HUDEP-2 (cell line): ENCODE data around the gene TTR.

Source experiments
- DNase-seq, 76 experiments: peaks; one replicate each; lab custom pipeline; 2025; ENCODE audit not compliant: unreplicated experiment in 76 of 76; lab: John Stamatoyannopoulos, UW

Gene TTR

DNA sequence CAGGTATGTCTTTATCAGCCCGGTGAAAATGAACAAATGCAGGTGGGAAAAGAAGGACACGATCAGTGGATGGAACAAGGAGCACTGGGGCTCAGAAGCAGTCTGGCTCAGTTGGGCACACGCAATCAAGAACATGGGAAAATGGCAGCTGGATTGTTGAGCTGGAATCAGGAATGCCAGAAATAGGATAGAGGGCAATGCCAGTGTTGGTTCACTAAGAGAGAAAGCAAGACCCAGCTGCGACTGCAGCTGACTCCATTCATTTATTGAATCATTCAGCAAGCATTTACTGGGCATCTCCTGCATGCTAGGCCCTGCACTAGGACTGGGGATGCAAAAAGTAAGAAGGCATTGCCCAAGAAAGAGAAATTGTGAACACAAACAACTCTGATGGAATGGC, 13.6 kb upstream of the TTR start:
- DNase-seq: no peak

DNA sequence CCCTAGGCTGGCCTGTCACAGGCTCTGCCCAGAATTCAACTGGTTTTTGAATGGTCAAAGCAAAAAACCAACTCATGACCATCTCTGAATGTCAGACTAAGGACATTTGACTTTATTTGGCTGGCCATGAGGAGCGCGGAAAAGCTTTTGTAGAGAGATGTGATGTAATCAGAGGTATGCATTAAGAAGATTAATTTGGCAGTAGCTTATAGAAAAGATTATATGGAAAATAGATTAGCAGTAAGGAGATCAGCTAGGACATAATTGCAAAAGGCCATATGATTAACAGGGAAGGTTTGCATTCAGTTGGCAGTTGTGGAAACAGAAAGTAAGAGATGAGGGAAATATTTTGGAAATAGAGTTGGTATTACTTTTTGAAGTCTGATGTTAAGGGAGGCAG, 12.3 kb upstream of the TTR start:
- no peak for DNase-seq

DNA sequence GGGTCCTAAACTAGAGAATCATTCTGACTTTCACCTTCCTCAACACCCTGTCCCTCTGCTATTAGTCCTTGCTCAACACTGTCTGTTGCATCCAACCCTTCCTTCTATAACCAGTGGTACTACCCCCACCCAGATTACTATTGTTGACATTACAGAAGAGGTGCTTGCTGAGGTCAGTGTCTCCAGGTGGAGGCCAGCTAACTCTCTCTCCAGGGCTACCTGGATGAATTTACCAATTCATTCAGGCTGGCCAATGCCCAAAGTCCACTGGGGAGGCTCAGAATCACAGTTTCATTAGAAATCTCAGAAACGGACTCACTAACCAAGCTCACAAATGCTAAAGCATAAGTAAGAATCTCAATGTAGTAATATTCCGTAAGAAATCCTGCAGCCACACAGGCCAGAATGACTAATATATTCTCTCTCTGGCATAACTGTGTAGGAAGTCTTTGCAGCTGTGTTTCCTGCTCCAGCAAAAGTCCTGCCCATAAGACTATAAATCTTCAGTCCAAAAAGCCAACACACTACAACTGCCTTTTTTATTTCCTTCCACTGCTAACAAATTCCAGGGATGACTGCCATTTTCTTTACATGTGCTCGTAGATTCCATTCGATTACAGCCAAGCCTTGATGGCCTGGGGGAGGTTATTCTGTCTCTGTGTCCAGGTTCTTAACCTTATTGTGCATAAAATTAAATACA, 10.0 kb upstream of the TTR start:
- DNase-seq: no peak

DNA sequence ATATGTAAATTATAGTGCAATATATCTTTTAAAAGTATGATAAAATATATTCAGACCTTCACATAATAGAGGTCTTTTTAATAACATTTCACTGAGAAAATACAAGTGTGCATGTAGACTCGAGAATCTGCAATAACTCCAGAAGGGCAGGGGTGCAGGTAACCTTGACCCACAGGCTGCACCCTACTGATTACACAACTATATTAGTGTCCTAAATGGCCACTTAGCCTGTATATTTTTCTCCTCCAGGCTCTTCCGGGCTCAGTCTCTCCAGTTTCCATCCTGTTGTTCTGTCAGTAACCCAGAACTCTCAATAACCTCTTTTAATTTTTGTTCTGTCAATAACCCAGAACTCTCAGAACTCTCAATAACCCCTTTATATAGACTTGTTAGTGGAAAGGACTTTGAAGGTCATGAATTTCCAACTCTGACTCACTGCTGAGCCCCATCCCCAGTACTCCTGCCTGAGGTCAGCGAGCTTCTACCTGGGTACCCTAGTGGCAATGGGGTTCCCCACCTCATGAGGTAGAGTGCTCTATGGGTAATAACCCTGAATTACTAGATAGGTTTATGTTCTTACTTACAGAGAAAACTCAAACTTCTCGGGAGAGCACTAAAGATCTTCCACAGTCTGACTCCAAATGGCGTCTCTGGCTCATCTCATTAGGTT, 8.4 kb upstream of the TTR start:
- no peak for DNase-seq

DNA sequence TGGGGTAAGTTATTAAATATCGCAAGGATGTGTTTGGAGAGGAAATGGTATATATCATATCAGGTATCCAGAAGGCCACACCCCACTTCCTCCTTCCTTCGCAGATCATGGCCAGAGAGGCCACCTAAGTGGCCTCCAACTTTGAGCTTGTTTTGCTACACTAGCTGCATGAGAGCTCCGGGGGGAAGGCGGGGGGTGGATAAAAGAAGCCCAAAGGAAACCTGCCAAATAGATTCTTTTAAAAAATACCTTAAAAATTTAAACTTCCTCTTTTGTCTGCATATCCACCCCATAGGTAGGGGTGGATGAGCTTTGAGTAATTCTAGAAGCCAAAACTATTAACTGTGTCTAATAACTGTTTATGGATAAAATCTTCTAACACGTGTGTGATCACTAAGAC, 5.7 kb upstream of the TTR start:
- no peak for DNase-seq

DNA sequence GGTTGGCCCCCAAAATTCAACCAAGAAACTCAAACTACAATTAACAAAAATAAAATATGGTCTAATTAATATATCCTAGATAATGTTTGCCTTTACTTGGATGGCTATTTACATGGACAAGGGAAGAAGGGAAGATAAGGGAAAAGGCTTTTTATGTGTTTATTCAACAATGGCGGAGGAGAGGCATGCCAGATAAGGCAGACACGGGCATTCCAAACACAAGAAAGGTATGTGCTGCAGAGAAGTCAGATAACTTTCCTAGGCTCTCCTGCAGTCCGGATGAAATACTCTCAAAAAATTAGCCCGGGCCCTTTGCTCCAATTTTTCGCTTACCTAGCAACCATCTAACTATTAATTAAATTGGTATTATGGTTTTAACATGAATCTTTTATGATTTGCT, 5.1 kb upstream of the TTR start:
- DNase-seq: no peak

DNA sequence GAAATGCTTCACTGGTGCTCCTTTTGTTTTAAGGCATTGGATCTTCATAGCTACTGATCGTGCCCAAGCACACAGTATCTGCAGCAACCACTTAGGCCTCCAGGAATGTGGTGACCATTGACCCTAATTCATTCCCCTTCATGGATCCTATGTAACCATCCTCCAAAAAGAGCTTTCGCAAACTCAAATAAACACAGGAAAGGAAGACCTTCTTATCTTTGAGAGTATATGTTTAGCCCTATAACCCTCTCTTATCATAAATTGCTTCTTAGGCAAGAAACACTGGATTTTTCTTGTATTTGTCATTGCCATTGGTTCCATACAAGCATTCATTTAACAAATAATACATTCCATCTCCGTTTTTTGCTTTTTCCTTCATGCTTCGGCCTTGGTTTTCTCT, 4.1 kb upstream of the TTR start:
- DNase-seq: no peak

DNA sequence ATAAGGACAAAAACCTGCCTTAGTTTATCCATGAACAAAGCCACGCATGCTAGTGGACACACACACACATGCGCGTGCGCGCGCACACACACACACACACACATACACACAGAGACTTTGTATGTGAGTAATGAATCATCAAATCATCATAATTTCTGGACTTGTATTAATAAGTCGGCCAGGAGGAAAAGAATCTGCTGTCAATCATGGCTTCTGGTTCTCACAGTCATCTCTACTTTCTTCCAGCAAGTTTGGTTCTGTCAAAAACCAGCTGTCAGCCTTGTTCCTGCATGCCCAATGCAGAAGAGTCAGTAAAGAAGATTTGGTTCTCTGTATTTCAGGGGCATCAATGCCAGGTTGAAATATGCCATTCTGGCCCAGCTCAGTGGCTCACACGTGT, 1.1 kb upstream of the TTR start:
- DNase-seq: no peak

DNA sequence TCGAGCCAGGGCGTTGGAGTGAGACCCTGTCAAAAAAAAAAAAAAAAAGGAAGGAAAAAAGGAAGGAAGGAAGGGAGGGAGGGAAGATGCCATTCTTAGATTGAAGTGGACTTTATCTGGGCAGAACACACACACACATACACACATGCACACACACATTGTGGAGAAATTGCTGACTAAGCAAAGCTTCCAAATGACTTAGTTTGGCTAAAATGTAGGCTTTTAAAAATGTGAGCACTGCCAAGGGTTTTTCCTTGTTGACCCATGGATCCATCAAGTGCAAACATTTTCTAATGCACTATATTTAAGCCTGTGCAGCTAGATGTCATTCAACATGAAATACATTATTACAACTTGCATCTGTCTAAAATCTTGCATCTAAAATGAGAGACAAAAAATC, 564 bp upstream of the TTR start:
- DNase-seq: no peak

DNA sequence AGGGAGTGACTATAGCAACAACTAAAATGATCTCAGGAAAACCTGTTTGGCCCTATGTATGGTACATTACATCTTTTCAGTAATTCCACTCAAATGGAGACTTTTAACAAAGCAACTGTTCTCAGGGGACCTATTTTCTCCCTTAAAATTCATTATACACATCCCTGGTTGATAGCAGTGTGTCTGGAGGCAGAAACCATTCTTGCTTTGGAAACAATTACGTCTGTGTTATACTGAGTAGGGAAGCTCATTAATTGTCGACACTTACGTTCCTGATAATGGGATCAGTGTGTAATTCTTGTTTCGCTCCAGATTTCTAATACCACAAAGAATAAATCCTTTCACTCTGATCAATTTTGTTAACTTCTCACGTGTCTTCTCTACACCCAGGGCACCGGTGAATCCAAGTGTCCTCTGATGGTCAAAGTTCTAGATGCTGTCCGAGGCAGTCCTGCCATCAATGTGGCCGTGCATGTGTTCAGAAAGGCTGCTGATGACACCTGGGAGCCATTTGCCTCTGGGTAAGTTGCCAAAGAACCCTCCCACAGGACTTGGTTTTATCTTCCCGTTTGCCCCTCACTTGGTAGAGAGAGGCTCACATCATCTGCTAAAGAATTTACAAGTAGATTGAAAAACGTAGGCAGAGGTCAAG, 955 bp downstream of the TTR start:
- DNase-seq: no peak

DNA sequence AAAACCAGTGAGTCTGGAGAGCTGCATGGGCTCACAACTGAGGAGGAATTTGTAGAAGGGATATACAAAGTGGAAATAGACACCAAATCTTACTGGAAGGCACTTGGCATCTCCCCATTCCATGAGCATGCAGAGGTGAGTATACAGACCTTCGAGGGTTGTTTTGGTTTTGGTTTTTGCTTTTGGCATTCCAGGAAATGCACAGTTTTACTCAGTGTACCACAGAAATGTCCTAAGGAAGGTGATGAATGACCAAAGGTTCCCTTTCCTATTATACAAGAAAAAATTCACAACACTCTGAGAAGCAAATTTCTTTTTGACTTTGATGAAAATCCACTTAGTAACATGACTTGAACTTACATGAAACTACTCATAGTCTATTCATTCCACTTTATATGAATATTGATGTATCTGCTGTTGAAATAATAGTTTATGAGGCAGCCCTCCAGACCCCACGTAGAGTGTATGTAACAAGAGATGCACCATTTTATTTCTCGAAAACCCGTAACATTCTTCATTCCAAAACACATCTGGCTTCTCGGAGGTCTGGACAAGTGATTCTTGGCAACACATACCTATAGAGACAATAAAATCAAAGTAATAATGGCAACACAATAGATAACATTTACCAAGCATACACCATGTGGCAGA, 3.6 kb downstream of the TTR start:
- DNase-seq: no peak

DNA sequence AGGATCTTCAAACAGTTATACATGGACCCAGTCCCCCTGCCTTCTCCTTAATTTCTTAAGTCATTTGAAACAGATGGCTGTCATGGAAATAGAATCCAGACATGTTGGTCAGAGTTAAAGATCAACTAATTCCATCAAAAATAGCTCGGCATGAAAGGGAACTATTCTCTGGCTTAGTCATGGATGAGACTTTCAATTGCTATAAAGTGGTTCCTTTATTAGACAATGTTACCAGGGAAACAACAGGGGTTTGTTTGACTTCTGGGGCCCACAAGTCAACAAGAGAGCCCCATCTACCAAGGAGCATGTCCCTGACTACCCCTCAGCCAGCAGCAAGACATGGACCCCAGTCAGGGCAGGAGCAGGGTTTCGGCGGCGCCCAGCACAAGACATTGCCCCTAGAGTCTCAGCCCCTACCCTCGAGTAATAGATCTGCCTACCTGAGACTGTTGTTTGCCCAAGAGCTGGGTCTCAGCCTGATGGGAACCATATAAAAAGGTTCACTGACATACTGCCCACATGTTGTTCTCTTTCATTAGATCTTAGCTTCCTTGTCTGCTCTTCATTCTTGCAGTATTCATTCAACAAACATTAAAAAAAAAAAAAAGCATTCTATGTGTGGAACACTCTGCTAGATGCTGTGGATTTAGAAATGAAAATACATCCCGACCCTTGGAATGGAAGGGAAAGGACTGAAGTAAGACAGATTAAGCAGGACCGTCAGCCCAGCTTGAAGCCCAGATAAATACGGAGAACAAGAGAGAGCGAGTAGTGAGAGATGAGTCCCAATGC, 4.6 kb downstream of the TTR start:
- no peak for DNase-seq

DNA sequence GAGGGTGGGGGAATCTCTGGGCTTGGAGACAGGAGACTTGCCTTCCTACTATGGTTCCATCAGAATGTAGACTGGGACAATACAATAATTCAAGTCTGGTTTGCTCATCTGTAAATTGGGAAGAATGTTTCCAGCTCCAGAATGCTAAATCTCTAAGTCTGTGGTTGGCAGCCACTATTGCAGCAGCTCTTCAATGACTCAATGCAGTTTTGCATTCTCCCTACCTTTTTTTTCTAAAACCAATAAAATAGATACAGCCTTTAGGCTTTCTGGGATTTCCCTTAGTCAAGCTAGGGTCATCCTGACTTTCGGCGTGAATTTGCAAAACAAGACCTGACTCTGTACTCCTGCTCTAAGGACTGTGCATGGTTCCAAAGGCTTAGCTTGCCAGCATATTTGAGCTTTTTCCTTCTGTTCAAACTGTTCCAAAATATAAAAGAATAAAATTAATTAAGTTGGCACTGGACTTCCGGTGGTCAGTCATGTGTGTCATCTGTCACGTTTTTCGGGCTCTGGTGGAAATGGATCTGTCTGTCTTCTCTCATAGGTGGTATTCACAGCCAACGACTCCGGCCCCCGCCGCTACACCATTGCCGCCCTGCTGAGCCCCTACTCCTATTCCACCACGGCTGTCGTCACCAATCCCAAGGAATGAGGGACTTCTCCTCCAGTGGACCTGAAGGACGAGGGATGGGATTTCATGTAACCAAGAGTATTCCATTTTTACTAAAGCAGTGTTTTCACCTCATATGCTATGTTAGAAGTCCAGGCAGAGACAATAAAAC, 6.5 kb downstream of the TTR start:
- DNase-seq: no peak

DNA sequence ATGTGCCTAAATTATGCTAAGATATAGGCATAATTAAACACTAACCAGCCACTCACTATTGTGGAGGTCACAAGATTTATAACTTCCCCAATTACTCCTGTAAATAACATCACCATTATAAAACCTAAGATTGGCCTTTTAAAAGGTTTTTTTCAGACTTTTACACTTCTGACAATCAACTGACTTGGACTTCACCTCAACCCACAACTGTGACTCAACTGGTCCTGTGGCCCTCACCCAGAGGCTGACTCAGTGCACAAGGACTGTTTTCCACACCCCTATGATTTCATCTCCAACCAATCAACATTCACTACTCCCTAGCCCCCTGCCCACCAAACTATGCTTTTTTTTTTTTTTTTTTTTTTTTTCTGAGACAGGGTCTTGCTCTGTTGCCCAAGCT, 11.6 kb downstream of the TTR start:
- DNase-seq: no peak

DNA sequence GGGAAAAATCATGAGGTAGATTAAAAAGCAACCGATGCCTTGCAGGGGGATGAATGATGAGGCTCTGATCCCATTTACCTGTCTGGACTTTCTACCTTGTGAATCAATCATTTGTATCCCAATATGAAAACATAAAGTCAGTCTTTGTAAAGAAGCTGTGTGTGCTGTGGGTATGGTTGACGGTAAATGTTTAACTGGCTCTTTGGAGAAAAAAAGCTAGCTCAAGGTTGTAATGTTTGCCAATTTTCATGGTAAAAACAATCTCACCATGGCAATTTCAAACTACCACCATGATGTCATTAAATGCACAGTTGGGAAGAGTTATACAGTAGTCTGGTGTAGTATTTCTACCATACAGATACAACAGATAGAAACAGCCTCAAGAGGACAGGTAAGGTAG, 14.6 kb downstream of the TTR start:
- no peak for DNase-seq

DNA sequence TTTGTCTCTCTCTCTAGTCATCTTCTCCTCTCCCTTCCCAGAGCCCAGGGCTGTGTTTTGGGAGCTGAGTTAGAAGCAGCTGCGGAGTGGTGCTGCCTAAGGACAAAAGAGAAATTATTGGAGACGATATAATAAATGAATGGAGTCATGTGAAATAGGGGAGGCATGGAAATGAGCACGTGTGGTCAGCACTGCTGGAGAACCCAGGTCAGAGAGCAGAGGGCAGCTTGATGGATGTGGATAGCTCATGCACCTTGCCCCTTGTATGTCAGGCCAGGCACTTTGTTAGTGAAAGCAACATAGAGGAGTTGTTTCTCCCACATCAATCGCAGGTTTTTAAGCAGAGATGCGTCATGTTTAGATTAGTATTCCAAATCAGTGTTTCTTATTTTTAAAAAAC, 15.7 kb downstream of the TTR start:
- no peak for DNase-seq

DNA sequence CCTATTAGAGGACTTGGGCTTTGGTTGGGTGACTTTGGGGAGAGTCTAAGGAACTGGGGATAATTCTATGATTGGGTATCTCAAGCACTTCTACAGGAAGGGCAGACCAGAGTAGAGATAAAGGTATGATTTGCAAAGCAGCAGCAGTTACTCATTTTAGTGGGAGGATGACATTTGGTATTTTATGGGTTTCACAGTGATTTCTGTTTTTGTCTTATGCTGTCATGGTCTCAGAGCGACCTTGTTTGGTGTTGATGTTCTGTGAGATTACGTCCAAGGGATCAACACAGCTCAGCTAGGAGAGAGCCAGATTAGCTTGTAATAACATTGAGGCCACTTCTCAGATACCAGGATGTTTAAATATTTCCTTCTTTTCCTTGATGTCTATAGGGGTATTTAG, 18.2 kb downstream of the TTR start:
- DNase-seq: no peak

DNA sequence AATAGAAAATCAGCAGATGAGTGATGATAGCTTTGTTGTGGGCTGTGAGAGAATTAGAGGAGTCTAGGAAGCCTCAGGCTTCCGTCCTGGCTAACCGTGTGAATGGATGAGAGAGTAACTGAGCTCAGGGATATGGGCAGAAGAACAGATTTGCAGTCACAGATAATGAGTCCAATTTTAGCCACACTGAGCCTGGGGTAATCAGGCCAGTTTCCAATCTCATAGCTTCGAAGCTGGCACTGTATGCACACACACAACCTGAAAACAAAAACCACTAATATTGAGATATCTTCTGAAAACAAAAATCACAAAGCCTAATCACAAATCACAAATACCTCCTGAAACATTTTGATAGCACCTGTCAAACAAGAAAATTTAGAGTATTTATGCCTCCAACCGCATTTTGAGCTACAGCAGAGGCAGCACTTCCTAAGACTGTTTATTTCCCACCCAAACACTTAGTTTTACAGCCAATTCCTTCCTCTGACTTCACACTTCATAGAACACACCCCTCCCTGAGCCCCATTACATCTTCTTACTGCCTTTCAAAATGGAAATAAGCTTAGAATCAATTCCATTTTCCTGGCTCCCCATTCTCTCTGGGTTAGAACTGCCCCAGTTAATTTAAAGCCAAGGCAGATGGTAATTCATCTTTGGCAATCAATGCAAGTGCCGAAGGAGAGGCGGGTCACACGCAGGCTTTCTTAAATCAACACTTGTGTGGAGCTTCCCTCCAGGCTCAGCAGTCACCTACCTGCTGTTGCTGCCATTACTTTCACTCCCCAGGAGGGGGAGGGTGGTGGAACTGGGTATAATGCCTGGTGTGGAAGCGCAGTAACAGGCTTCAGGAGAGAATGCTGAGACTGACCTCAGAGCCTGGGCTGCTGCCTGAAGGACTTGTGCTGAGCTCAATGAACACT, 18.9 kb downstream of the TTR start:
- peak in 1 of 76 experiments; percentile 8 for DNase-seq

DNA sequence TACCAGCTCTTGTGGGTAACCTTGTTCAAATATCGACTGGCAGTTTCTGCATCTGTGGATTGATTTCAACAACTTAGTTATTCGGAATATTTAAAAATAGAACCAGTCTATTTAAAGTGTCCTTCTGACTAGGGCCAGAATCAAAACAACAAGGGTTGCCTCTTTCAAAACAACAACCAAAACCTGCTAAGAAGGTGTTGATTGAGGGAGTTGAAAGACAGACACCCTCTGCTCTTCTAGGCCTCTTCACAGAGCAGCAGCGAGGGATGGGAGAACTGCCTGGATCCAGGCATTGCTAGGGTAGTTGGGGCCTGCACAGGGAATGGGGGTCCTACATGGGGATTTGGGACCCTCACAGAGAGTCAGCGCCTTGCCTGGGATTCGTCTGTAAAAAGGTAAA, 19.8 kb downstream of the TTR start:
- DNase-seq: no peak
